Neural progenitor cell (in vitro differentiated cells): Measurements from ENCODE around the gene SSR4.

Experiments used
- EZH2 ChIP-seq: fragments of 200-600 bp; sonication (generic); IDR thresholded peaks from 2 replicates; pipeline ENCODE4 v1.6.1; 2017; ENCODE audit warnings: antibody characterized with exemption, mild to moderate bottlenecking, moderate library complexity
- EZH2phosphoT487 ChIP-seq: fragments of 200-600 bp; sonication (generic); IDR thresholded peaks from 2 replicates; pipeline ENCODE4 v1.6.1; 2017; ENCODE audit warnings: antibody characterized with exemption
- TF ChIP-seq, protein P1 (sequence below): fragments of 200-600 bp; sonication (generic); IDR thresholded peaks from 2 replicates; pipeline ENCODE4 v1.5.1; 2017; ENCODE audit warnings: antibody characterized with exemption, mild to moderate bottlenecking

DNA sequence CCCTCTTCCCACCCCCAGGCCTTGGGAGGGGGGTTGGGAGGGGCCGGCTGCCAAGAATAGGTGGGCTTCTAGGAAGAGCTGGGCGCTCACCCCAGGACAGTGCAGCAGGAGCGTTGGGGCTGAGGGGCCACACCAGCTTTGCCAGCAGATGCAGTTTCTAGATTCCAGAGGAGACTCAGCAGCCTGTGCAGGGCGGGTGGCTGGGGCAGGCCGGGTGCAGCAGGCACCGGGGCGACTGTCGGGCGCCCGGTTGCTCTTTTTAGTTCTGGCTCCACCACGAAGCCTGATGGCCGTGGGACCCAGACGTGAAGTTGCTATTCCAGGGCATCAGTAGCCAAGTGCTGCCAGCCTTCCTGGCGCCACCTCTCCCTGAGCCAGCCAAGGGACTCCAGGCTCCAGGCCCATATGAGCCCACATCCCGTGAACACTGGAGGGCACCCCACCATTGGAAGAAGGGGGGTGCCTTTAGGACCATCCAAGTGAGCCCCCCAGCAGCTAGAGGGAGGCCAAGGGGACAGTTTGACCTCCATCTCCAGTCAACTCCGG is 5.8 kb downstream of the SSR4 start:
- TF ChIP-seq, protein P1, sequence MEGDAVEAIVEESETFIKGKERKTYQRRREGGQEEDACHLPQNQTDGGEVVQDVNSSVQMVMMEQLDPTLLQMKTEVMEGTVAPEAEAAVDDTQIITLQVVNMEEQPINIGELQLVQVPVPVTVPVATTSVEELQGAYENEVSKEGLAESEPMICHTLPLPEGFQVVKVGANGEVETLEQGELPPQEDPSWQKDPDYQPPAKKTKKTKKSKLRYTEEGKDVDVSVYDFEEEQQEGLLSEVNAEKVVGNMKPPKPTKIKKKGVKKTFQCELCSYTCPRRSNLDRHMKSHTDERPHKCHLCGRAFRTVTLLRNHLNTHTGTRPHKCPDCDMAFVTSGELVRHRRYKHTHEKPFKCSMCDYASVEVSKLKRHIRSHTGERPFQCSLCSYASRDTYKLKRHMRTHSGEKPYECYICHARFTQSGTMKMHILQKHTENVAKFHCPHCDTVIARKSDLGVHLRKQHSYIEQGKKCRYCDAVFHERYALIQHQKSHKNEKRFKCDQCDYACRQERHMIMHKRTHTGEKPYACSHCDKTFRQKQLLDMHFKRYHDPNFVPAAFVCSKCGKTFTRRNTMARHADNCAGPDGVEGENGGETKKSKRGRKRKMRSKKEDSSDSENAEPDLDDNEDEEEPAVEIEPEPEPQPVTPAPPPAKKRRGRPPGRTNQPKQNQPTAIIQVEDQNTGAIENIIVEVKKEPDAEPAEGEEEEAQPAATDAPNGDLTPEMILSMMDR, result no peak
- TF ChIP-seq EZH2 (no peak), EZH2phosphoT487 (no peak)
